ENCODE results near the gene PGP.
"Not testable (repeated sequence)": the region's sequence is repeated elsewhere in the genome, so short reads cannot be mapped to it uniquely, and the experiment has no call there.

Gene PGP

GRCh38 chr16:2243781-2244180, 29.1 kb upstream of the PGP start:
- peaks cover 7% of the 10 kb centered on the region; the same call in 1 of the 2 replicates for H3K36me3 ChIP-seq (ENCODE audit: insufficient read depth)
- no peak overlapping the region for H3K27ac ChIP-seq
- no peaks in the 10 kb centered on the region for H3K27me3 ChIP-seq (ENCODE audit: insufficient read depth, low read depth)

GRCh38 chr16:2243031-2243528, 28.4 kb upstream of the PGP start:
- Histone ChIP-seq H3K4me1 (ENCODE audit: low read depth, poor library complexity, severe bottlenecking) (no peaks in the 10 kb centered on the region), H3K4me2 (no peak overlapping the region), H3K27me3 (ENCODE audit: insufficient read depth, low read depth) (no peaks in the 10 kb centered on the region), H3K36me3 (ENCODE audit: insufficient read depth) (peaks cover 7% of the 10 kb centered on the region; the same call in 1 of the 2 replicates), H3K4me3 (IDR thresholded peaks at IDR 0.05; ENCODE audit: insufficient read depth, low read depth, low read length) (no peak overlapping the region), H3K9ac (no peak overlapping the region), H3K79me2 (ENCODE audit: insufficient read depth, low read depth) (peaks cover 7% of the 10 kb centered on the region; the same call in 1 of the 2 replicates), H2AFZ (ENCODE audit: low read depth) (no peak overlapping the region), H4K20me1 (ENCODE audit: insufficient read depth) (no peaks in the 10 kb centered on the region), H3K27ac (no peak overlapping the region)
- TF ChIP-seq CTCF (conservative IDR thresholded peaks at IDR 0.05; ENCODE audit: low read depth, low read length) = no peak

More at GRCh38 chr16:2243781-2244180, 29.1 kb upstream of the PGP start:
- Histone ChIP-seq H3K4me1 (ENCODE audit: low read depth, poor library complexity, severe bottlenecking) (no peaks in the 10 kb centered on the region), H3K79me2 (ENCODE audit: insufficient read depth, low read depth) (peaks cover 14% of the 10 kb centered on the region; the same call in 1 of the 2 replicates), H3K9ac (no peak overlapping the region), H3K4me3 (IDR thresholded peaks at IDR 0.05; ENCODE audit: insufficient read depth, low read depth, low read length) (no peak overlapping the region), H2AFZ (ENCODE audit: low read depth) (no peak overlapping the region), H4K20me1 (ENCODE audit: insufficient read depth) (no peaks in the 10 kb centered on the region), H3K4me2 (no peak overlapping the region)
- TF ChIP-seq CTCF (conservative IDR thresholded peaks at IDR 0.05; ENCODE audit: low read depth, low read length) = no peak

- Histone ChIP-seq H3K9ac (no peak overlapping the region), H3K4me2 (no peak overlapping the region), H3K36me3 (ENCODE audit: insufficient read depth) (peaks cover 7% of the 10 kb centered on the region; the same call in 1 of the 2 replicates), H4K20me1 (ENCODE audit: insufficient read depth) (no peaks in the 10 kb centered on the region), H3K4me3 (IDR thresholded peaks at IDR 0.05; ENCODE audit: insufficient read depth, low read depth, low read length) (no peak overlapping the region), H3K27ac (no peak overlapping the region), H2AFZ (ENCODE audit: low read depth) (no peak overlapping the region), H3K27me3 (ENCODE audit: insufficient read depth, low read depth) (no peaks in the 10 kb centered on the region), H3K79me2 (ENCODE audit: insufficient read depth, low read depth) (peaks cover 3% of the 10 kb centered on the region; the same call in 1 of the 2 replicates), H3K4me1 (ENCODE audit: low read depth, poor library complexity, severe bottlenecking) (no peaks in the 10 kb centered on the region)
- TF ChIP-seq CTCF (conservative IDR thresholded peaks at IDR 0.05; ENCODE audit: low read depth, low read length) = no peak
Observed at GRCh38 chr16:2242598-2242997, 28.0 kb upstream of the PGP start.

- not testable (repeated sequence) for H3K79me2 ChIP-seq (ENCODE audit: insufficient read depth, low read depth); H3K36me3 ChIP-seq (ENCODE audit: insufficient read depth); H4K20me1 ChIP-seq (ENCODE audit: insufficient read depth); H3K4me1 ChIP-seq (ENCODE audit: low read depth, poor library complexity, severe bottlenecking); H2AFZ ChIP-seq (ENCODE audit: low read depth); H3K27ac ChIP-seq; H3K4me3 ChIP-seq (IDR thresholded peaks at IDR 0.05; ENCODE audit: insufficient read depth, low read depth, low read length); H3K27me3 ChIP-seq (ENCODE audit: insufficient read depth, low read depth); H3K9ac ChIP-seq; H3K4me2 ChIP-seq
Observed at GRCh38 chr16:2240331-2240730, 25.7 kb upstream of the PGP start.

- H3K4me2 ChIP-seq = no peak overlapping the region
- no peaks in the 10 kb centered on the region for H3K4me1 ChIP-seq (ENCODE audit: low read depth, poor library complexity, severe bottlenecking)
- no peak overlapping the region for H3K27ac ChIP-seq
- TF ChIP-seq CTCF (conservative IDR thresholded peaks at IDR 0.05; ENCODE audit: low read depth, low read length) = no peak
- H2AFZ ChIP-seq (ENCODE audit: low read depth) = no peak overlapping the region
- H3K9ac ChIP-seq = no peak overlapping the region
- H4K20me1 ChIP-seq (ENCODE audit: insufficient read depth) = no peaks in the 10 kb centered on the region
- H3K27me3 ChIP-seq (ENCODE audit: insufficient read depth, low read depth) = no peaks in the 10 kb centered on the region
- 0 out of 2 replicates have a peak, but pooled peaks cover 4% of the 10 kb centered on the region for H3K36me3 ChIP-seq (ENCODE audit: insufficient read depth)
- no peak overlapping the region for H3K4me3 ChIP-seq (IDR thresholded peaks at IDR 0.05; ENCODE audit: insufficient read depth, low read depth, low read length)
- no peaks in the 10 kb centered on the region for H3K79me2 ChIP-seq (ENCODE audit: insufficient read depth, low read depth)
Observed at GRCh38 chr16:2238838-2239675, 24.4 kb upstream of the PGP start.
